K562 (cell line): ENCODE measurements around the gene FETUB. TPM values are rescaled to one million over a fixed set of nuclear protein-coding genes. Genes with fewer than 3 reads are reported as not detected.

Experiments
- ATAC-seq: fragments of 200-7000 bp; cut with Tn5 transposase; 3 replicates; pipeline ENCODE4 v1.9.1; 2020; ENCODE audit warnings: moderate library complexity
- BruUV-seq: library from RNA; stranded (reverse); fragments of 400-500 nt; replicated peaks from 2 replicates; lab custom pipeline; 2021; lab: Mats Ljungman, UMichigan
- CTCF ChIA-PET: fragments of 300-600 bp; formaldehyde crosslinking; extraction: SDS; loops from one replicate; lab custom pipeline; 2021; ENCODE audit warnings: low intra/inter-chr PET ratio; lab: Yijun Ruan, JAX
- POLR2A ChIA-PET: fragments of 300-600, 350-650 bp; sonication (Branson Sonifier 250); formaldehyde crosslinking; extraction: SDS; loops from one replicate; lab custom pipeline; 2021; ENCODE audit warnings: antibody characterized with exemption, inconsistent platforms; lab: Yijun Ruan, JAX
- DNase-seq, 4 experiments: peaks; one replicate each; pipeline versions ENCODE4 v3.0.0 to v3.0.0-alpha.2; 2011 to 2018; ENCODE audit warnings: low spot score in 3 of 4, mixed read lengths in 3 of 4; ENCODE audit errors: extremely low read depth in 1 of 4
- FAIRE-seq: peaks from 2 replicates; lab custom pipeline; 2011; peaks lifted over from hg19 to GRCh38; lab: Jason Lieb, UNC
- H2AFZ ChIP-seq: 2 replicates; pipeline ENCODE4 v1.6.0; 2011; ENCODE audit warnings: low read depth, low read length, control low read depth, inconsistent platforms
- H3K27ac ChIP-seq: fragments of 200-600 bp; 3 replicates; pipeline ENCODE4 v1.8.0; 2011; ENCODE audit warnings: low read depth, mild to moderate bottlenecking, control low read depth, inconsistent platforms, low read length, moderate library complexity, mixed read lengths; ENCODE audit errors: extremely low read depth
- H3K27me3 ChIP-seq, 2 experiments: fragments of 300-600 bp in 1 of 2; 2 replicates in 1 of 2; 3 replicates in 1 of 2; pipeline versions ENCODE4 v1.6.0 to v1.8.0; 2011; ENCODE audit warnings: inconsistent platforms in 2 of 2, low read length in 2 of 2, mild to moderate bottlenecking in 1 of 2, mixed read lengths in 1 of 2, moderate library complexity in 1 of 2; ENCODE audit not compliant: control insufficient read depth in 2 of 2, insufficient read depth in 2 of 2
- H3K36me3 ChIP-seq: fragments of 300-600 bp; 3 replicates; pipeline ENCODE4 v1.8.0; 2011; ENCODE audit warnings: mild to moderate bottlenecking, low read length, inconsistent platforms; ENCODE audit not compliant: control insufficient read depth, insufficient read depth
- H3K4me1 ChIP-seq, 2 experiments: fragments of 200-600 bp in 1 of 2; replicated peaks in 1 of 2; 2 replicates in 1 of 2; 3 replicates in 1 of 2; pipeline versions ENCODE4 v1.5.1 to v1.8.0; 2011; ENCODE audit warnings: inconsistent platforms in 2 of 2, low read length in 2 of 2, mild to moderate bottlenecking in 1 of 2, mixed read lengths in 1 of 2, moderate library complexity in 1 of 2; ENCODE audit not compliant: control insufficient read depth in 2 of 2, insufficient read depth in 2 of 2
- H3K4me2 ChIP-seq: 2 replicates; pipeline ENCODE4 v1.6.1; 2011; ENCODE audit warnings: low read length, control low read depth, inconsistent platforms, mixed read lengths; ENCODE audit not compliant: insufficient read depth
- H3K4me3 ChIP-seq: fragments of 200-600 bp; sonication (generic), shearing (Covaris generic); 2 replicates; pipeline ENCODE4 v1.5.1; 2016; ENCODE audit warnings: control low read depth, inconsistent platforms
- H3K79me2 ChIP-seq: fragments of 200-600 bp; 3 replicates; pipeline ENCODE4 v1.8.0; 2011; ENCODE audit warnings: low read length, inconsistent platforms; ENCODE audit not compliant: control insufficient read depth, insufficient read depth
- H3K9ac ChIP-seq, 2 experiments: 2 replicates each; pipeline versions ENCODE4 v1.6.0 to v1.6.1; 2011; ENCODE audit warnings: low read depth in 2 of 2, low read length in 2 of 2, control low read depth in 1 of 2, inconsistent platforms in 1 of 2, mild to moderate bottlenecking in 1 of 2, mixed read lengths in 1 of 2; ENCODE audit not compliant: insufficient read depth in 1 of 2
- H3K9me1 ChIP-seq: one replicate; pipeline ENCODE4 v1.6.0; 2011; ENCODE audit warnings: inconsistent platforms, mild to moderate bottlenecking, low read length, moderate library complexity; ENCODE audit not compliant: control insufficient read depth, insufficient read depth
- H3K9me3 ChIP-seq: replicated peaks from 2 replicates; pipeline ENCODE4 v1.5.1; 2011; ENCODE audit warnings: low read depth, low read length, inconsistent platforms; ENCODE audit not compliant: control insufficient read depth, insufficient read depth
- H4K20me1 ChIP-seq: replicated peaks from 2 replicates; pipeline ENCODE4 v1.6.1; 2011; ENCODE audit warnings: low read length, inconsistent platforms, mixed read lengths; ENCODE audit not compliant: control insufficient read depth, insufficient read depth
- CBX8 ChIP-seq: fragments of 200-600 bp; sonication (generic); IDR thresholded peaks from 2 replicates; pipeline ENCODE4 v1.6.1; 2012; ENCODE audit warnings: borderline replicate concordance, mixed run types, low read depth, mild to moderate bottlenecking, moderate library complexity, mixed read lengths, low read length, control low read depth, inconsistent platforms; ENCODE audit not compliant: poor library complexity, severe bottlenecking; ENCODE audit errors: extremely low read depth
- CREB3L1 ChIP-seq: fragments of 450-650 bp; IDR thresholded peaks from 2 replicates; pipeline ENCODE4 v1.6.1; 2014; ENCODE audit warnings: low read depth, mild to moderate bottlenecking, moderate library complexity, borderline replicate concordance
- EGR1 ChIP-seq: fragments of 450-650 bp; conservative IDR thresholded peaks from 2 replicates; pipeline ENCODE4 v1.6.1; 2017; ENCODE audit warnings: mild to moderate bottlenecking
- L3MBTL2 ChIP-seq: fragments of 450-650 bp; IDR thresholded peaks from 2 replicates; pipeline ENCODE4 v1.6.1; 2016; ENCODE audit warnings: mild to moderate bottlenecking, moderate library complexity
- MAFG ChIP-seq: fragments of 450-650 bp; conservative IDR thresholded peaks from 2 replicates; pipeline ENCODE4 v1.6.1; 2016; ENCODE audit warnings: missing genetic modification characterization, missing compliant biosample characterization
- SPI1 ChIP-seq: IDR thresholded peaks from 2 replicates; pipeline ENCODE4 v1.6.1; 2011; ENCODE audit warnings: low read depth, low read length, control low read depth, borderline replicate concordance
- ZNF263 ChIP-seq: sonication (generic); formaldehyde crosslinking; IDR thresholded peaks from 2 replicates; pipeline ENCODE4 v1.8.0; 2022; ENCODE audit warnings: mild to moderate bottlenecking, missing genetic modification reagents, borderline replicate concordance
- WGBS: fragments of 100-300 bp; shearing (Covaris generic); methylation state at CpG from one replicate; pipeline ENCODE4 v1.1.6; 2016; ENCODE audit warnings: low coverage, mixed read lengths; ENCODE audit not compliant: insufficient coverage; ENCODE audit errors: missing lambda C conversion rate; 5-methylcytosine and 5-hydroxymethylcytosine counted together
- in situ Hi-C: fragments of 300-500 bp; cut with MboI; formaldehyde crosslinking; loops from 4 replicates; pipeline ENCODE4 v1.15.0; 2018; ENCODE audit warnings: inconsistent platforms, mixed read lengths
- intact Hi-C: fragments of 100-400 bp; cut with micrococcal nuclease; formaldehyde crosslinking; loops from 2 replicates; pipeline ENCODE4 v1.14.2; 2022
- polyA plus RNA-seq, 8 experiments: library from polyadenylated mRNA; depleted of rRNA in 4 of 8; stranded (reverse) in 5 of 8; unstranded in 3 of 8; fragments of >200 nt; fragmentation: Nextera tagmentation in 2 of 8; fragmentation: Illumina TruSeq in 1 of 8; extraction: Ambion mirVana in 2 of 8; extraction: Trizol in 1 of 8; gene quantifications; 2 replicates each; pipeline versions ENCODE4 v1.2.1 to v1.2.3, GENCODE V29; 2011 to 2014; ENCODE audit warnings: inconsistent platforms in 1 of 8, missing spikeins in 1 of 8
- total RNA-seq, 7 experiments: library from RNA; depleted of rRNA in 6 of 7; stranded (reverse); fragments of >200 nt in 6 of 7; fragmentation: Illumina TruSeq in 2 of 7; extraction: Trizol in 2 of 7; gene quantifications; 2 replicates each; pipeline versions ENCODE4 v1.2.1 to v1.2.3, GENCODE V29; 2011 to 2021; ENCODE audit warnings: low replicate concordance in 1 of 7
- TF ChIP-seq, protein P1 (sequence below): fragments of 250-450 bp; sonication (Bioruptor Pico); IDR thresholded peaks from 2 replicates; pipeline ENCODE4 v1.8.0; 2021; ENCODE audit warnings: moderate library complexity, mild to moderate bottlenecking, inconsistent platforms

The FETUB gene
- total and polyA plus RNA-seq, 9 of the 15 experiments (the other 6 are each of a cell fraction or from before 2014, with no cell fraction given) = not detected

DNA sequence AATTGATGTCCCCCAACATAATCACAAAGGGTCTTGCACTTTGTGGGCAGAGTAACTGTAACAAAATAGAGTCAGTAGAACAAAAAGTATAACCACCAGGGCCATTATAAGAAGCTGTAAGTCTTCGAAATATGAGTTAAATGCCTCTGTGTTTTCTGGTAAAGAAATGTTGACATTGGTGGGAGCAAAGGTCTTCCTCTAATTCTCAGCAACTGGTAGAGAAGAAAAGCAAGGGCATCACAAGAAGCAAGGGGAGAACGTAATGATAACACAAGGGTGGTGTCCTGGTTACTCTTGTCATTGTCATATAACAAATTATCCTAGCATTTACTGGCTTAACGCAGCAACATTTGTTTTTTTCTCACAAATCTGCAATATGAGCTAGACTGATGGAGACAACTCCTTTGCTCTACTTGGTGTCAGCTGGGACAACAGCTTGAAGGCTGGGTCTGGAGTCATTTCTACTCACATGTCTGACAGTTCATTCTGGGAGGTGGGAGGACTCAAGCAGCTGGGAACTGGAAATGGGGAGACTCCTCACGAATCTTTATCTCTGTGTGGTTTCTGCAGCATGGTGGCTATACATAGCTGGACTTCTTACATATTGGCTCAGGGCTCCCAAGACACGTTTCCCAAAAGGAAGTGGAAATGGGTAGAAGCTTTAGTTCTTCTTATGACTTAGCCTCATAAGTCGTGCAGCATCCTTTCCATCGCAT, 49.5 kb upstream of the FETUB start:
- Histone ChIP-seq H3K79me2 (no peaks in the 10 kb centered on the region), H3K4me1 (peaks cover 0 to 26% of the 10 kb centered on the region in 2 experiments; a peak in 3 of 5 replicates), H3K36me3 (peaks cover 5% of the 10 kb centered on the region; the same call in 2 of the 3 replicates), H3K9me3 (no peaks in the 10 kb centered on the region), H3K9me1 (no peaks in the 10 kb centered on the region), H2AFZ (peak overlapping the region; percentile 46), H3K27me3 (no peaks in the 10 kb centered on the region), H4K20me1 (no peaks in the 10 kb centered on the region), H3K9ac (no peak overlapping the region), H3K27ac (no peak overlapping the region), H3K4me3 (no peak overlapping the region), H3K4me2 (no peak overlapping the region)
- intact Hi-C loops = no loop called here
- POLR2A ChIA-PET = interaction anchor here (0.6 to 3.8 kb wide), 5 partner anchors 12 to 493 kb away, joined by 3 to 23 read pairs (median 5); partner anchors contain the start of genes DNAJB11 and EIF4A2
- FAIRE-seq (peak; percentile 69), ATAC-seq (peak; percentile 15; the same call in 2 of the 3 replicates), DNase-seq (peak in 2 of 4 experiments; percentile 19 to 31)
- in situ Hi-C loops = no loop called here
- CTCF ChIA-PET = interaction anchor here (1.2 kb wide), 1 partner anchor 231 kb away, joined by 4 read pairs; no protein-coding TSS in a partner anchor
- no TSS peak for BruUV-seq
- 0 out of 2 replicates have a peak, but pooled peaks have one; percentile 19 for TF ChIP-seq L3MBTL2
- TF ChIP-seq SPI1 = 0 out of 2 replicates have a peak, but pooled peaks have one; percentile 2
- no peak for TF ChIP-seq MAFG (tag)
- TF ChIP-seq EGR1 = no peak
- no peak for TF ChIP-seq CREB3L1
- TF ChIP-seq ZNF263 = peak; percentile 76
- TF ChIP-seq CBX8 = no peak
- TF ChIP-seq, protein P1, sequence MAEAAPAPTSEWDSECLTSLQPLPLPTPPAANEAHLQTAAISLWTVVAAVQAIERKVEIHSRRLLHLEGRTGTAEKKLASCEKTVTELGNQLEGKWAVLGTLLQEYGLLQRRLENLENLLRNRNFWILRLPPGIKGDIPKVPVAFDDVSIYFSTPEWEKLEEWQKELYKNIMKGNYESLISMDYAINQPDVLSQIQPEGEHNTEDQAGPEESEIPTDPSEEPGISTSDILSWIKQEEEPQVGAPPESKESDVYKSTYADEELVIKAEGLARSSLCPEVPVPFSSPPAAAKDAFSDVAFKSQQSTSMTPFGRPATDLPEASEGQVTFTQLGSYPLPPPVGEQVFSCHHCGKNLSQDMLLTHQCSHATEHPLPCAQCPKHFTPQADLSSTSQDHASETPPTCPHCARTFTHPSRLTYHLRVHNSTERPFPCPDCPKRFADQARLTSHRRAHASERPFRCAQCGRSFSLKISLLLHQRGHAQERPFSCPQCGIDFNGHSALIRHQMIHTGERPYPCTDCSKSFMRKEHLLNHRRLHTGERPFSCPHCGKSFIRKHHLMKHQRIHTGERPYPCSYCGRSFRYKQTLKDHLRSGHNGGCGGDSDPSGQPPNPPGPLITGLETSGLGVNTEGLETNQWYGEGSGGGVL (CRISPR knock-in tag) = no peak
- 27% methylated on average over 7 of the region's 7 CpGs for WGBS
